Kasumi-1 (cell line): ENCODE data around the gene FXYD3.
A peak's percentile ranks its signal among the peaks of the same experiment; 100 is the strongest.

ENCODE experiments used
- DNase-seq, 2 experiments: peaks; one replicate each; lab custom pipeline; 2025; lab: John Stamatoyannopoulos, UW

Gene FXYD3

GRCh38 chr19:35106898-35107541 lies 8.6 kb upstream of the FXYD3 start:
- no peak for DNase-seq

GRCh38 chr19:35107545-35107944 lies 8.1 kb upstream of the FXYD3 start:
- no peak for DNase-seq

DNA sequence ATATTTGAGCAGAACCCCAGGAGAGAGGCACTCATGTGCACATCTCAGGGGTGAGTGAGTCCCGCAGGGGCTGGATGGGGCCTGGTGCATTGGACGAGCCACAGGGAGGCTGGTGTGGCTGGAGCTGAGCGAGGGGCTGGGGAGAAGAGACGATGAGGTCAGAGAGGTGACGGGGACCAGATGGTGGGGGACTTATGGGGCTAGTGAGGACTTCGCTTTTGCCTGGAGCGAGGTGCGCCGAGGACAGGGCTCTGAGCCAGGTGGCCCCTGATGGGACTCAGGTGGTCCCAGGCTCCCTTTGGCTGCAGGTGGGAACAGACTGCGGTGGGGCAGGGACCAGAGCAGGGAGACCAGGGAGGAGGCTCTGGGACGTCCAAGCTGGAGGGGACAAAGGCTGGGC lies 6.9 kb upstream of the FXYD3 start:
- DNase-seq, result no peak

DNA sequence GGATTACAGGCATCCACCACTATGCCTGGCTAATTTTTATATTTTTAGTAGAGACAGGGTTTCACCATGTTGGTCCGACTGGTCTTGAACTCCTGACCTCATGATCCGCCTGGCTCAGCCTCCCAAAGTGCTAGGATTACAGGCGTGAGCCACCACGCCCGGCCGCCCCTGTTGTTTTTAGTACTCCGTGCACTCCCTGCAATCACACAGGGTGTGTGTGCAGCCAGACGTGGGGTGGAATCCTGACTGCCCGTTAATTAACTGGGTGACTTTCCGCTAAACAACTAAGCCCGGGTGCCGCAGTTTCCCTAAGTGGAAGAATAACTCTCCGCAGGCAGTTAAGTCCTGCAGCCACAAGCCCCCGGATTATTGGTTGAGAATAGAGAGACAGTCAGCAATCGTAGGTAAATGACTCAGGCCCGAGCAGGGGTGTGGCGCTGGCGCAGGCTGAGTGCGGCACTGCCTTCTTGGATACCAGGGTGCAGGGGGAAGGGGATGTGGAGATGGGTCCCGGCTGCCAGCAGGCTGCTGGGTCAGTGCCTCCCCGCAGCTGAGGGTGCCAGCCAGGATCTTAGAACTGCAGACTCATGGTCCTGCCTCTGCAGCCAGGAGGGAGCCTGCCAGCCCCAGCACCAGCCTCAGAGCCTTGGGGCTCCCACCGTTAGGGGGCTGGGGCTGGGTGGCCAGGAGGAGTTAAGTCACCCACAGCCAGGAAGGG lies 6.1 kb upstream of the FXYD3 start:
- no peak for DNase-seq

- DNase-seq, result no peak
Observed at GRCh38 chr19:35110974-35111373, 4.6 kb upstream of the FXYD3 start.

- DNase-seq, result no peak
Observed at GRCh38 chr19:35112995-35113688, 2.5 kb upstream of the FXYD3 start.

DNA sequence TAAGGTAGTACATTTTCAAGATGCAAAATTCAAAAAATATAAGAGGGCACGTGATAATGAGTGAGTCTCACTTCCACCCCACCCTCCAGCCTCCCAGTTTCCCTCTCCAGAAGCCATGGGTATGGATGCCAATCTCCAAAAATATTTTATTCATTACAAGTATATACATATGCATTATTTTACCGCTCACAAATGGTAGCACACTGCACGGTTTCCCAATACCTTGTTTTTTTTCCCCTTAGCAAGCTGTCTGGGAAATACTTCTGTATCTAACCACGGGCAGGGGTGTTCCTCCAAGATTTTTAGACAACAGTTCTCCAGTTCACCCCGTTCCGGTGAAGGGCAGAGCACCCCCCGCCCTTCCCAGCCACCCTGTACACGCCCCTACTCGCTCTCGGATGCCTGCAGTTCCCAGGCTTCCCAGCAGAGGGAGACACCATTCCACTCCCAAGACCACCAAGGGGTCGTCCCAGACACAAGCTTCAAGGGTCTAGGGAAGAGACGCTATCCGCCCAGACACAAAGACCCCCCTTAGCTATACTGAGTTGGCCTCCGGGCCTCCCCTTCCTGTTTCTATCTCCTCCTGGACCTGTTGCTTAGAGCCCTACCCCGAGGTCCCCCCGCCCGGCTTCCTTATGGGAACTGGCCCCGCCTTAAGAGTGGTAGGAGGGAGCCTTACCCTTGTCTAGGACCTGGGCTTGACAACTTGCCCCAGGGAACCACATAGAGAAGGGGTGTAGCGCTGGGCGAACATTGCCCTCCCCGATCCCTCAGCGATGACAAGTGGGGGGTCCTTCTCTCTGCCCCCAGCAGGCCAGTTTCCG lies 1.1 kb upstream of the FXYD3 start:
- DNase-seq, result peak; percentile 62 to 69

GRCh38 chr19:35116072-35116801 lies 614 bp downstream of the FXYD3 start:
- DNase-seq, result no peak

- no peak for DNase-seq
Observed at GRCh38 chr19:35117116-35117515, 1.5 kb downstream of the FXYD3 start.

DNA sequence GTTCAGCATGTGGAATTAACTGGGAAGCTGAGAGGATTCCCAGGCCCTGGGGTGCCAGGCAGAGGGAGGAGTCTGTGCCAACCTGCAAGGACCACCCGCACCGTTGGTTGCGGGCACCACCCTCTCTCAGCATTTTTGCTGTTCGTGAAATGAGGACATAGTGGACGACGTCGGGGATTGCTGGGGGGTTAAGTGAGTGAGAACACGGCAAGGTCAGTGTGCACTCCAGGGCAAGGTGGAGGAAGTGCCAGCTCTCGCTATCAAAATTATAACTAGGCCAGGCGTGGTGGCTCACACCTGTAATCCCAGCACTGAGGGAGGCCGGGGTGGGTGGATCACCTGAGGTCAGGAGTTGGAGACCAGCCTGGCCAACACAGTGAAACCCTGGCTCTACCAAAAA lies 2.2 kb downstream of the FXYD3 start:
- DNase-seq, result no peak

- DNase-seq, result no peak
Observed at GRCh38 chr19:35118268-35119020, 2.8 kb downstream of the FXYD3 start.

DNA sequence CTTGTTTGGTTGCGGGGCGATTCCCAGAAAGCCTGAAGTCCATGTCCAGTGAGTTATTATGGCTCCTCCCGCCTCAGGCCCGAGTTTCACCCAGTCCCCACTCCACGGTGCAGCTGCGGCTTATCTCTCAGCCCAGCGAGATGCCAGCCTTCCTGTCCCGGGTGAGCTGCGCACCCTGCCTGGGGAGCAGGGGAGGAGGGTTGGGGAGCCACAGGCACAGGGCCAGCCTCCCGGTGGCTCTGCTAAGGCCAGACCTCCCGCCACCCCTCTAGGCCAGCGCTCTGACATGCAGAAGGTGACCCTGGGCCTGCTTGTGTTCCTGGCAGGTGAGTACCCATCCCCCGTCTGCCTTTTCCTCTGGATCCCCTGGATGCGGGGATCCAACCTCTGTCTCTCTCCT lies 3.5 kb downstream of the FXYD3 start:
- no peak for DNase-seq

DNA sequence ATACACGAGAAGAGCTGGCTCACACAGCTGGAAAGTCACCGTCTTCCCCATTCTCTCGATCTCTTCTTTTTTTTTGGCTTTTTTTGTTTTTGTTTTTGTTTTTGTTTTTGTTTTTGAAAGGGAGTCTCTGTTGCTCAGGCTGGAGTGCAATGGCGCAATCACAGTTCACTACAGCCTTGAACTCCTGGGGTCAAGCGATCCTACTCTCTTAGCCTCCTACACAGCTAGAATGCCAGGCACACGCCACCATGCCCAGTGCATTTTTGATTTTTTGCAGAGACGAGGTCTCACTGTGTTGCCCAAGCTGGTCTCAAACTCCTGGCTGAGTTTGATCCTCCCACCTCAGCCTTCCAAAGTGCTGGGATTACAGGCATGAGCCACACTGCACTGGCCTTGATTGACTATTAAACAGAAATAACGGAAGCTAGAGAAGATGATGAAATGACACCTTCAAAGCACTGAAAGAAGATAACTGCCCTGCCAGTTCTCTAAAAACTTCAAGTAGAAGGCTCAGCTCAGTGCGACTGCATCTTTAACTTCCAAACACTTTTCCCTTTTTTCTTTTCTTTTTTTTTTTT lies 4.0 kb downstream of the FXYD3 start:
- DNase-seq, result no peak

DNA sequence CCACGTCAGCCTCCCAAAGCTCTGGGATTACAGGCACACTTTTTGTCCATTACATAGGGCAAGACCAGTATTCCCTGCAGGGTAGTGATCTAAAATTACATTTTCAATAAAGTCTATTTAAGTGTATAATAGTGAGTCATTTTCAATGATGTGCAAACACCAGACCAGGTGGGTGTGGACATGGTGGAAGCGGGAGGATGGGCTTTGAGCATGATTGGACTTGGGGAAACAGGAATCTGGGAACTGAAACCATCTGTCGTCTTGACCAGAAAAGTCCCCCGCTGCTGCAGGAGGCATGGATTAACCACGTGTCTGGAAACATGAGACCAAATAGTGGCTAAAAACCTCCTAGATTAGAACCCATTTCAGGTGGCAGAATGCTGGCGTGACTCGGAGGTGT lies 4.9 kb downstream of the FXYD3 start:
- no peak for DNase-seq

DNA sequence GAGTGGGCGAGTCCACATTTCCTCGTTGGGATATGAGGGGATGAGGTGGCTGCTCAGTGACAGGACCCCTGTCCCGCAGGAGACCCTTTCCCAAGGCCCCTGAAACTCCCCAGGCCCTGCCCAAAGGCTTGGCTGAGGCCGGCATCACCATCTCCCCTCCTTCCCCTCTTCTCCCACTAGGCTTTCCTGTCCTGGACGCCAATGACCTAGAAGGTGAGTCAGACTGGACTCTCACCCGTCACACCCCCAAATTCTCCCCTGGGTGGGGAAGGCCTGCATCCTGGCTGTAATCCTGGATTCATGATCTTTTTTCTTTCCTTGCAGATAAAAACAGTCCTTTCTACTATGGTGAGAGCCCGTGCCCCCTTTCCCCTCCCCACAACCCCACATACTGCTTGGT lies 5.3 kb downstream of the FXYD3 start:
- no peak for DNase-seq

GRCh38 chr19:35122687-35123551 lies 7.3 kb downstream of the FXYD3 start:
- DNase-seq, result no peak

DNA sequence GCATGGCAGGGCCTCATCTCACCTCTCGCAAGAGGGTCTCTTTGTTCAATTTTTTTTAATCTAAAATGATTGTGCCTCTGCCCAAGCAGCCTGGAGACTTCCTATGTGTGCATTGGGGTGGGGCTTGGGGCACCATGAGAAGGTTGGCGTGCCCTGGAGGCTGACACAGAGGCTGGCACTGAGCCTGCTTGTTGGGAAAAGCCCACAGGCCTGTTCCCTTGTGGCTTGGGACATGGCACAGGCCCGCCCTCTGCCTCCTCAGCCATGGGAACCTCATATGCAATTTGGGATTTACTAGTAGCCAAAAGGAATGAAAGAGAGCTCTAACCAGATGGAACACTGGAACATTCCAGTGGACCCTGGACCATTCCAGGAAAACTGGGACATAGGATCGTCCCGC lies 8.0 kb downstream of the FXYD3 start:
- no peak for DNase-seq

DNA sequence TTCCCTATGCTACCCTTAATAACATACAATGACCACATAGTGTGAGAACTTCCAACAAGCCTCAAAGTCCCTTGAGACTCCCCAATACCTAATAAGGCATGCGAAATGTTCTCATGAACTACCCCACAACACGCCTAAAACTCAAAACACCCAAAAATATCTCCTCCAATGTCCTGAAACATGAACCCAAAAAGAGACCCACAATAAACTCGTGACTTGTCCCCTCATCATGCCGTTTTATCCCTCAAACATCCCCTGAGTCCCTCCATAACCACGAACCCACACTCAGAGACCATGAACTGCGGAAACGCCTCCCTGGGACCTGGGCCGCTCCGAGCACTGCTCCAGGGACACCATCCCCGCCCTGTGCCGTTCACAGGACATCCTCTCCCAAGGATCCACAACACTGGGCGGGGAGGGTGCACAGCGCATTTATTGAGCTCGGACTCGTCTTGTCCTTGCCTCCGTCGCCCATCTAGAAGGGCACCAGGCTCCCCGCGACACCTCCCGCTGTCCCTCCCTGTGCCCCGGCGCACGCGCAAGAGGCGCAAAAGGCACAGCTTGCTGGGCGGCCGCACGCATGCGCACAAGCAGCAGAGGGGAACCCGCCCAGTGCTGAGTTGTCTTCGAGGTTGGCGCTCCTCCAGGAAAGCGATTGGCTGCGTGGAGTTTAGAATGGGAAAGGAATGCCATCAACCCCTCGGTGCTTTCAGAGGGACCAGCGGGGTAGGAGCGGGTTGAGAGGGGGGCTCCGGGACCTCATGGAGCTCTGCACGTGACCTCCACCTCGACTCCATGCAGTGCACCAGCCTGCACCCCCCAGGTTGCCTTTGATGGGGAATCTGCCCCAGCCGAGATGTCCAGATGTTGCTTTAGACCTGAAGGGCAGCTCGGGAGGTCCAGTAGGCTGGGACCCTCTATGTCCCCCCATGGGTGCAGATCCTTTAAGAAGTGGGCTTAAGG lies 8.8 kb downstream of the FXYD3 start:
- DNase-seq, result peak; percentile 51 to 54
